SU-DHL-6 (cell line): ENCODE measurements around the gene GNG4.

Source experiments
- EZH2phosphoT487 ChIP-seq: fragments of 200-600 bp; sonication (generic), shearing (Covaris generic); conservative IDR thresholded peaks from 2 replicates; pipeline ENCODE4 v1.6.1; 2018; ENCODE audit warnings: mild to moderate bottlenecking, antibody characterized with exemption, low read length, moderate library complexity, mixed read lengths
- TF ChIP-seq, protein P1 (sequence below): fragments of 200-600 bp; sonication (generic); IDR thresholded peaks from one replicate; pipeline ENCODE4 v1.5.1; 2017; ENCODE audit warnings: antibody characterized with exemption, mild to moderate bottlenecking, low read length, moderate library complexity; ENCODE audit not compliant: insufficient read depth, poor library complexity, severe bottlenecking

DNA sequence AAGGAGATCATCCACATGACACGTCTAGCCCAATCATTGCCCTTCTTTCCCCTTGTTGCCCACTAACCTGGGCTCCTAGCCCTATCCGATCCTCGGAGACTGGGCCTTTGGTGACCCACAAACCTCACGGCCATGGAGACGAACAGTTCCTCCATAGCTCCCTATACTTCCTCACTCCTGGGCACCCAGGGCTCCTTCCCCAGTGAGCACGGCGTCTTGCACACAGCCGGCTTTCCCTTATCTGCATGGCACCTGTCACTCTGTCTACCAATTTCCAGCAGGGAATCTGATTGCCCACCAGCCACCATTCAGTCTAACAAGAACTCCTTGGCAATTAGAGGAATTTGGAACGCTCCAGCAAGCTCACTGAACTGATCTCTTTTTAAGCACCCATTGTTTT lies 3.1 kb downstream of the GNG4 start:
- TF ChIP-seq, protein P1, sequence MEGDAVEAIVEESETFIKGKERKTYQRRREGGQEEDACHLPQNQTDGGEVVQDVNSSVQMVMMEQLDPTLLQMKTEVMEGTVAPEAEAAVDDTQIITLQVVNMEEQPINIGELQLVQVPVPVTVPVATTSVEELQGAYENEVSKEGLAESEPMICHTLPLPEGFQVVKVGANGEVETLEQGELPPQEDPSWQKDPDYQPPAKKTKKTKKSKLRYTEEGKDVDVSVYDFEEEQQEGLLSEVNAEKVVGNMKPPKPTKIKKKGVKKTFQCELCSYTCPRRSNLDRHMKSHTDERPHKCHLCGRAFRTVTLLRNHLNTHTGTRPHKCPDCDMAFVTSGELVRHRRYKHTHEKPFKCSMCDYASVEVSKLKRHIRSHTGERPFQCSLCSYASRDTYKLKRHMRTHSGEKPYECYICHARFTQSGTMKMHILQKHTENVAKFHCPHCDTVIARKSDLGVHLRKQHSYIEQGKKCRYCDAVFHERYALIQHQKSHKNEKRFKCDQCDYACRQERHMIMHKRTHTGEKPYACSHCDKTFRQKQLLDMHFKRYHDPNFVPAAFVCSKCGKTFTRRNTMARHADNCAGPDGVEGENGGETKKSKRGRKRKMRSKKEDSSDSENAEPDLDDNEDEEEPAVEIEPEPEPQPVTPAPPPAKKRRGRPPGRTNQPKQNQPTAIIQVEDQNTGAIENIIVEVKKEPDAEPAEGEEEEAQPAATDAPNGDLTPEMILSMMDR, result no peak
- no peak for TF ChIP-seq EZH2phosphoT487
